H9 (cell line): ENCODE measurements around the gene STAP2. TPM values are rescaled to one million over a fixed set of nuclear protein-coding genes. Genes with fewer than 3 reads are reported as not detected.
A peak's percentile ranks its signal among the peaks of the same experiment; 100 is the strongest.

Experiments
- DNase-seq: peaks from one replicate; pipeline ENCODE4 v3.0.0-alpha.2; 2017
- H2AFZ ChIP-seq: one replicate; pipeline ENCODE4 v1.6.1; 2013; ENCODE audit warnings: mild to moderate bottlenecking, low read length, control low read depth, moderate library complexity
- H2AK5ac ChIP-seq: 2 replicates; pipeline ENCODE4 v1.6.1; 2013; ENCODE audit warnings: low read length, control low read depth, mixed read lengths; ENCODE audit not compliant: insufficient read length
- H2BK120ac ChIP-seq: one replicate; pipeline ENCODE4 v1.6.1; 2013; ENCODE audit warnings: low read depth, mild to moderate bottlenecking, low read length, control low read depth, inconsistent platforms; ENCODE audit not compliant: poor library complexity, severe bottlenecking
- H2BK12ac ChIP-seq: 2 replicates; pipeline ENCODE4 v1.6.1; 2013; ENCODE audit warnings: low read length, control low read depth, mixed read lengths, low read depth; ENCODE audit not compliant: insufficient read length
- H2BK15ac ChIP-seq: 2 replicates; pipeline ENCODE4 v1.6.1; 2013; ENCODE audit warnings: low read depth, low read length, control low read depth
- H2BK20ac ChIP-seq: one replicate; pipeline ENCODE4 v1.6.1; 2013; ENCODE audit warnings: low read depth, mild to moderate bottlenecking, low read length, control low read depth, inconsistent platforms; ENCODE audit not compliant: poor library complexity, severe bottlenecking
- H2BK5ac ChIP-seq: 2 replicates; pipeline ENCODE4 v1.6.1; 2013; ENCODE audit warnings: low read length, control low read depth, mixed read lengths; ENCODE audit not compliant: insufficient read length
- H3K14ac ChIP-seq: 2 replicates; pipeline ENCODE4 v1.6.1; 2013; ENCODE audit warnings: low read length, control low read depth; ENCODE audit not compliant: insufficient read depth
- H3K18ac ChIP-seq: 2 replicates; pipeline ENCODE4 v1.6.1; 2013; ENCODE audit warnings: low read depth, mild to moderate bottlenecking, mixed read lengths, low read length, control low read depth; ENCODE audit not compliant: insufficient read length
- H3K23ac ChIP-seq: 2 replicates; pipeline ENCODE4 v1.6.1; 2013; ENCODE audit warnings: low read length, control low read depth, mixed read lengths, low read depth; ENCODE audit not compliant: insufficient read length
- H3K23me2 ChIP-seq: 2 replicates; pipeline ENCODE4 v1.6.1; 2013; ENCODE audit warnings: low read depth, mild to moderate bottlenecking, mixed read lengths, low read length, control low read depth; ENCODE audit not compliant: insufficient read length, poor library complexity, severe bottlenecking
- H3K27ac ChIP-seq: 2 replicates; pipeline ENCODE4 v1.5.1; 2013; ENCODE audit warnings: low read length, control low read depth, mixed read lengths, low read depth; ENCODE audit not compliant: insufficient read length
- H3K27me3 ChIP-seq: 2 replicates; pipeline ENCODE4 v1.6.1; 2013; ENCODE audit warnings: low read length, control low read depth, inconsistent platforms; ENCODE audit not compliant: insufficient read depth
- H3K4ac ChIP-seq: 2 replicates; pipeline ENCODE4 v1.6.1; 2013; ENCODE audit warnings: low read depth, mild to moderate bottlenecking, control low read depth, inconsistent platforms, low read length, moderate library complexity
- H3K4me1 ChIP-seq: 2 replicates; pipeline ENCODE4 v1.6.1; 2013; ENCODE audit warnings: low read length, control low read depth, inconsistent platforms; ENCODE audit not compliant: insufficient read depth
- H3K4me2 ChIP-seq: 2 replicates; pipeline ENCODE4 v1.6.1; 2013; ENCODE audit warnings: low read length, control low read depth, mixed read lengths; ENCODE audit not compliant: insufficient read length, insufficient read depth
- H3K56ac ChIP-seq: 2 replicates; pipeline ENCODE4 v1.6.1; 2013; ENCODE audit warnings: low read depth, mild to moderate bottlenecking, mixed read lengths, low read length, control low read depth; ENCODE audit not compliant: insufficient read length
- H3K79me1 ChIP-seq: 2 replicates; pipeline ENCODE4 v1.6.1; 2013; ENCODE audit warnings: low read depth, mild to moderate bottlenecking, moderate library complexity, low read length, control low read depth, inconsistent platforms; ENCODE audit not compliant: insufficient read depth, poor library complexity, severe bottlenecking
- H3K79me2 ChIP-seq: 2 replicates; pipeline ENCODE4 v1.6.1; 2013; ENCODE audit warnings: low read length, control low read depth, inconsistent platforms; ENCODE audit not compliant: insufficient read depth
- H3K9ac ChIP-seq: 2 replicates; pipeline ENCODE4 v1.6.1; 2013; ENCODE audit warnings: low read length, control low read depth, mixed read lengths; ENCODE audit not compliant: insufficient read length; ENCODE audit errors: extremely low read depth
- H3K9me3 ChIP-seq: one replicate; pipeline ENCODE4 v1.6.1; 2013; ENCODE audit warnings: low read depth, low read length, inconsistent platforms; ENCODE audit not compliant: control insufficient read depth
- H3T11ph ChIP-seq: one replicate; pipeline ENCODE4 v1.6.1; 2013; ENCODE audit warnings: mild to moderate bottlenecking, low read length, control low read depth, inconsistent platforms
- H4K20me1 ChIP-seq: one replicate; pipeline ENCODE4 v1.6.1; 2013; ENCODE audit not compliant: control insufficient read depth, insufficient read length, insufficient read depth
- H4K5ac ChIP-seq: 2 replicates; pipeline ENCODE4 v1.6.1; 2013; ENCODE audit warnings: low read depth, mild to moderate bottlenecking, mixed read lengths, low read length, control low read depth; ENCODE audit not compliant: insufficient read length
- H4K8ac ChIP-seq: replicated peaks from 2 replicates; pipeline ENCODE4 v1.6.1; 2013; ENCODE audit warnings: low read length, control low read depth, mixed read lengths, low read depth; ENCODE audit not compliant: insufficient read length
- H4K91ac ChIP-seq: 2 replicates; pipeline ENCODE4 v1.6.1; 2013; ENCODE audit warnings: low read depth, mild to moderate bottlenecking, moderate library complexity, mixed read lengths, low read length, control low read depth; ENCODE audit not compliant: insufficient read length
- H3K27ac Mint-ChIP-seq, 3 experiments: 2 replicates in 2 of 3; 3 replicates in 1 of 3; pipeline ENCODE4 v1.8.0; 2020 to 2021; ENCODE audit warnings: mixed read lengths in 3 of 3, mild to moderate bottlenecking in 1 of 3, moderate library complexity in 1 of 3
- H3K27me3 Mint-ChIP-seq: 2 replicates; pipeline ENCODE4 v1.8.0; 2021; ENCODE audit warnings: low read depth, mild to moderate bottlenecking, moderate library complexity, mixed read lengths
- H3K36me3 Mint-ChIP-seq, 3 experiments: 2 replicates in 2 of 3; 3 replicates in 1 of 3; pipeline ENCODE4 v1.8.0; 2020 to 2021; ENCODE audit warnings: low read depth in 3 of 3, mixed read lengths in 3 of 3; ENCODE audit not compliant: insufficient read depth in 1 of 3
- H3K4me1 Mint-ChIP-seq, 2 experiments: 2 replicates each; pipeline ENCODE4 v1.8.0; 2020; ENCODE audit warnings: mixed read lengths in 2 of 2
- H3K4me3 Mint-ChIP-seq, 2 experiments: 2 replicates in 1 of 2; 3 replicates in 1 of 2; pipeline ENCODE4 v1.8.0; 2020 to 2021; ENCODE audit warnings: mild to moderate bottlenecking in 2 of 2, mixed read lengths in 2 of 2, moderate library complexity in 1 of 2
- H3K9me3 Mint-ChIP-seq, 2 experiments: 2 replicates in 1 of 2; 3 replicates in 1 of 2; pipeline ENCODE4 v1.8.0; 2020; ENCODE audit warnings: mild to moderate bottlenecking in 2 of 2, mixed read lengths in 2 of 2, moderate library complexity in 1 of 2
- CTCF ChIP-seq: fragments of 200-600 bp; sonication (generic); conservative IDR thresholded peaks from 3 replicates; pipeline ENCODE4 v1.8.0; 2021; ENCODE audit warnings: antibody characterized with exemption, mild to moderate bottlenecking
- WGBS: extraction: QIAGEN DNeasy Blood & Tissue Kit; methylation state at CpG from one replicate; pipeline ENCODE4 v1.1.7; 2013; ENCODE audit warnings: missing lambda C conversion rate, low lambda C conversion rate, mixed read lengths; ENCODE audit not compliant: insufficient read length; ENCODE audit errors: extremely low coverage; 5-methylcytosine and 5-hydroxymethylcytosine counted together
- total RNA-seq: library from RNA; stranded (reverse); gene quantifications from 2 replicates; pipeline ENCODE4 v1.2.1, GENCODE V29; 2021

Gene STAP2
- total RNA-seq, 1 experiment from 2014 or later = 20.2 TPM

- Histone ChIP-seq H3T11ph (no peak overlapping the region), H4K8ac (no peak overlapping the region), H2AFZ (no peak overlapping the region), H3K79me2 (no peaks in the 10 kb centered on the region), H2BK12ac (no peak overlapping the region), H3K27me3 (no peaks in the 10 kb centered on the region), H3K23ac (no peak overlapping the region), H4K91ac (no peak overlapping the region), H2BK5ac (no peak overlapping the region), H2BK120ac (peak overlapping the region; percentile 52), H3K23me2 (peaks cover 17% of the 10 kb centered on the region), H2AK5ac (no peak overlapping the region), H3K4me2 (peak overlapping the region; percentile 63), H3K56ac (no peak overlapping the region), H3K14ac (peak overlapping the region; percentile 87; the same call in 1 of the 2 replicates), H3K79me1 (no peaks in the 10 kb centered on the region), H3K4ac (no peak overlapping the region; the same call in 1 of the 2 replicates), H3K9ac (peak overlapping the region; percentile 88), H4K5ac (no peak overlapping the region), H3K18ac (peak overlapping the region; percentile 86), H4K20me1 (no peaks in the 10 kb centered on the region), H3K9me3 (no peaks in the 10 kb centered on the region), H2BK20ac (no peak overlapping the region), H3K4me1 (no peaks in the 10 kb centered on the region), H2BK15ac (no peak overlapping the region), H3K27ac (peak overlapping the region; percentile 20)
- no CpG with 5 or more reads among the region's 39 CpGs for WGBS
- peaks cover 14 to 20% of the 10 kb centered on the region in 2 experiments for H3K4me1 Mint-ChIP-seq
- peak overlapping the region; percentile 85 to 92 for H3K4me3 Mint-ChIP-seq
- peaks cover 9% of the 10 kb centered on the region for H3K27me3 Mint-ChIP-seq
- H3K36me3 Mint-ChIP-seq = peaks cover 11 to 24% (median 22%) of the 10 kb centered on the region in 3 experiments
- H3K27ac Mint-ChIP-seq = peak overlapping the region; percentile 94 to 99 (median 99)
- H3K9me3 Mint-ChIP-seq = no peaks in the 10 kb centered on the region; a peak in 1 of 5 replicates
- peak; percentile 53 for TF ChIP-seq CTCF
- DNase-seq = peak; percentile 99
These were observed 4.2 kb upstream of the STAP2 start for GRCh38 chr19:4342615-4343369.
